HepG2 (cell line): ENCODE measurements around the gene PHIP. TPM values are rescaled to one million over a fixed set of nuclear protein-coding genes. Genes with fewer than 3 reads are reported as not detected.

Experiments used
- GATA4 ChIP-seq: sonication (generic); IDR thresholded peaks from 2 replicates; pipeline ENCODE4 v1.6.1; 2016; ENCODE audit warnings: antibody characterized with exemption, low read depth, borderline replicate concordance
- HNRNPL ChIP-seq: fragments of 200-400 bp; formaldehyde crosslinking; IDR thresholded peaks from 2 replicates; pipeline ENCODE4 v1.6.1; 2017; ENCODE audit warnings: mild to moderate bottlenecking, low read depth, low read length
- KAT8 ChIP-seq: IDR thresholded peaks from 2 replicates; pipeline ENCODE4 v1.6.1; 2016; ENCODE audit warnings: missing genetic modification reagents, missing compliant biosample characterization
- MEIS2 ChIP-seq: sonication (generic); formaldehyde crosslinking; IDR thresholded peaks from 2 replicates; pipeline ENCODE4 v1.9.0; 2021; ENCODE audit warnings: mild to moderate bottlenecking, missing genetic modification reagents
- PHF20 ChIP-seq: sonication (generic); formaldehyde crosslinking; IDR thresholded peaks from 2 replicates; pipeline ENCODE4 v1.5.0; 2020; ENCODE audit warnings: mild to moderate bottlenecking, missing genetic modification reagents
- RAD21 ChIP-seq: fragments of 450-650 bp; formaldehyde crosslinking; IDR thresholded peaks from 2 replicates; pipeline ENCODE4 v1.5.0; 2020; ENCODE audit warnings: mild to moderate bottlenecking
- RCOR2 ChIP-seq: IDR thresholded peaks from 2 replicates; pipeline ENCODE4 v1.6.1; 2016; ENCODE audit warnings: missing biosample characterization, missing genetic modification reagents
- REXO4 ChIP-seq: sonication (generic); formaldehyde crosslinking; IDR thresholded peaks from 2 replicates; pipeline ENCODE4 v1.8.0; 2022; ENCODE audit warnings: missing genetic modification reagents, mild to moderate bottlenecking, borderline replicate concordance
- RXRB ChIP-seq: IDR thresholded peaks from 2 replicates; pipeline ENCODE4 v1.6.1; 2016; ENCODE audit warnings: borderline replicate concordance, missing genetic modification reagents, missing compliant biosample characterization
- TAF15 ChIP-seq: fragments of 200-400 bp; formaldehyde crosslinking; IDR thresholded peaks from one replicate; pipeline ENCODE4 v1.6.1; 2018; ENCODE audit warnings: mild to moderate bottlenecking, low read depth, low read length; ENCODE audit not compliant: poor library complexity, severe bottlenecking
- THAP11 ChIP-seq: IDR thresholded peaks from 2 replicates; pipeline ENCODE4 v1.6.1; 2016; ENCODE audit warnings: missing biosample characterization, missing genetic modification reagents
- ZFP62 ChIP-seq: sonication (generic); formaldehyde crosslinking; IDR thresholded peaks from 2 replicates; pipeline ENCODE4 v1.4.0; 2020; ENCODE audit warnings: missing genetic modification reagents
- ZMYM2 ChIP-seq: sonication (generic); formaldehyde crosslinking; IDR thresholded peaks from 2 replicates; pipeline ENCODE4 v1.8.0; 2022; ENCODE audit warnings: mild to moderate bottlenecking, missing genetic modification reagents
- ZNF17 ChIP-seq: sonication (generic); formaldehyde crosslinking; IDR thresholded peaks from 2 replicates; pipeline ENCODE4 v1.5.0; 2020; ENCODE audit warnings: mild to moderate bottlenecking, missing genetic modification reagents
- ZNF337 ChIP-seq: sonication (generic); formaldehyde crosslinking; IDR thresholded peaks from 2 replicates; pipeline ENCODE4 v1.5.1; 2020; ENCODE audit warnings: missing genetic modification reagents, low read depth, mild to moderate bottlenecking, borderline replicate concordance
- ZNF362 ChIP-seq: sonication (generic); formaldehyde crosslinking; IDR thresholded peaks from 2 replicates; pipeline ENCODE4 v1.4.0; 2020; ENCODE audit warnings: missing genetic modification reagents, mild to moderate bottlenecking, borderline replicate concordance
- ZNF367 ChIP-seq: sonication (generic); formaldehyde crosslinking; IDR thresholded peaks from 2 replicates; pipeline ENCODE4 v1.4.0; 2020; ENCODE audit warnings: missing genetic modification reagents, borderline replicate concordance
- ZNF513 ChIP-seq: sonication (generic); formaldehyde crosslinking; conservative IDR thresholded peaks from 2 replicates; pipeline ENCODE4 v1.5.0; 2020; ENCODE audit warnings: missing genetic modification reagents
- ZNF574 ChIP-seq: sonication (generic); formaldehyde crosslinking; IDR thresholded peaks from 2 replicates; pipeline ENCODE4 v1.4.0; 2020; ENCODE audit warnings: missing genetic modification reagents
- ZNF839 ChIP-seq: sonication (generic); formaldehyde crosslinking; IDR thresholded peaks from 2 replicates; pipeline ENCODE4 v1.4.0; 2020; ENCODE audit warnings: missing genetic modification reagents, mild to moderate bottlenecking, borderline replicate concordance
- polyA plus RNA-seq, 8 experiments: library from polyadenylated mRNA; depleted of rRNA in 3 of 8; stranded (reverse) in 7 of 8; unstranded in 1 of 8; fragments of >200 nt; fragmentation: Illumina TruSeq in 4 of 8; extraction: Trizol in 4 of 8; gene quantifications; 2 replicates each; pipeline versions ENCODE4 v1.2.1 to v1.2.3, GENCODE V29; 2011 to 2016; ENCODE audit warnings: low read depth in 4 of 8, missing spikeins in 1 of 8, mixed read lengths in 1 of 8; ENCODE audit not compliant: insufficient read depth in 1 of 8
- total RNA-seq, 5 experiments: library from RNA; depleted of rRNA; stranded (reverse); fragments of >200 nt; fragmentation: Illumina TruSeq; extraction: Trizol; gene quantifications; 2 replicates each; pipeline ENCODE4 v1.2.3, GENCODE V29; 2016; ENCODE audit warnings: low read depth in 1 of 5
- TF ChIP-seq, protein P1 (sequence below): sonication (generic); formaldehyde crosslinking; IDR thresholded peaks from 2 replicates; pipeline ENCODE4 v1.4.0; 2020; ENCODE audit warnings: missing genetic modification reagents, mild to moderate bottlenecking, borderline replicate concordance

The PHIP gene
- total and polyA plus RNA-seq, 2 of the 13 experiments (the other 11 are each of a cell fraction or from before 2014, with no cell fraction given), result 6.5 to 23.5 TPM

GRCh38 chr6:79078075-79078969, at the start of gene PHIP (continued):
- TF ChIP-seq, protein P1, sequence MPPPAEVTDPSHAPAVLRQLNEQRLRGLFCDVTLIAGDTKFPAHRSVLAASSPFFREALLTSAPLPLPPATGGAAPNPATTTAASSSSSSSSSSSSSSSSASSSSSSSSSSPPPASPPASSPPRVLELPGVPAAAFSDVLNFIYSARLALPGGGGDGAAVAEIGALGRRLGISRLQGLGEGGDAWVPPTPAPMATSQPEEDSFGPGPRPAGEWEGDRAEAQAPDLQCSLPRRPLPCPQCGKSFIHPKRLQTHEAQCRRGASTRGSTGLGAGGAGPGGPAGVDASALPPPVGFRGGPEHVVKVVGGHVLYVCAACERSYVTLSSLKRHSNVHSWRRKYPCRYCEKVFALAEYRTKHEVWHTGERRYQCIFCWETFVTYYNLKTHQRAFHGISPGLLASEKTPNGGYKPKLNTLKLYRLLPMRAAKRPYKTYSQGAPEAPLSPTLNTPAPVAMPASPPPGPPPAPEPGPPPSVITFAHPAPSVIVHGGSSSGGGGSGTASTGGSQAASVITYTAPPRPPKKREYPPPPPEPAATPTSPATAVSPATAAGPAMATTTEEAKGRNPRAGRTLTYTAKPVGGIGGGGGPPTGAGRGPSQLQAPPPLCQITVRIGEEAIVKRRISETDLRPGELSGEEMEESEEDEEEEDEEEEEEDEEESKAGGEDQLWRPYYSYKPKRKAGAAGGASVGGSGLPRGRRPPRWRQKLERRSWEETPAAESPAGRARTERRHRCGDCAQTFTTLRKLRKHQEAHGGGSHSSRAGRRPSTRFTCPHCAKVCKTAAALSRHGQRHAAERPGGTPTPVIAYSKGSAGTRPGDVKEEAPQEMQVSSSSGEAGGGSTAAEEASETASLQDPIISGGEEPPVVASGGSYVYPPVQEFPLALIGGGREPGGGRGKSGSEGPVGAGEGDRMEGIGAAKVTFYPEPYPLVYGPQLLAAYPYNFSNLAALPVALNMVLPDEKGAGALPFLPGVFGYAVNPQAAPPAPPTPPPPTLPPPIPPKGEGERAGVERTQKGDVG (CRISPR knock-in tag), result no peak
- peak; percentile 67 for TF ChIP-seq THAP11
- no peak for TF ChIP-seq ZNF17 (CRISPR knock-in tag)
- no peak for TF ChIP-seq ZMYM2 (CRISPR knock-in tag)
- TF ChIP-seq ZNF513, result no peak
- TF ChIP-seq HNRNPL, result peak; percentile 53; the same call in 1 of the 2 replicates
- TF ChIP-seq ZNF337 (CRISPR knock-in tag), result no peak
- TF ChIP-seq ZFP62 (CRISPR knock-in tag), result no peak
- no peak for TF ChIP-seq ZNF367
- TF ChIP-seq GATA4, result 0 out of 2 replicates have a peak, but pooled peaks have one; percentile 16
- no peak for TF ChIP-seq RXRB
- peak; percentile 62 for TF ChIP-seq KAT8
- TF ChIP-seq ZNF839 (CRISPR knock-in tag), result no peak
- peak; percentile 61 for TF ChIP-seq ZNF574 (CRISPR knock-in tag)
- 0 out of 2 replicates have a peak, but pooled peaks have one; percentile 52 for TF ChIP-seq RCOR2
- TF ChIP-seq PHF20 (CRISPR knock-in tag), result peak; percentile 72
- no peak; the same call in 1 of the 2 replicates for TF ChIP-seq MEIS2
- TF ChIP-seq REXO4, result no peak
- TF ChIP-seq TAF15, result peak; percentile 85
- TF ChIP-seq ZNF362 (CRISPR knock-in tag), result no peak
- no peak for TF ChIP-seq RAD21
